GM12872 (cell line): Measurements from ENCODE around the gene SRM.

Experiments used
- CTCF ChIP-seq: IDR thresholded peaks from 3 replicates; pipeline ENCODE4 v1.5.1; 2011; ENCODE audit warnings: low read depth, mild to moderate bottlenecking, low read length, moderate library complexity; ENCODE audit not compliant: insufficient read depth

The SRM gene

GRCh38 chr1:11058595-11059154 is 1.1 kb downstream of the SRM start:
- TF ChIP-seq CTCF = no peak

DNA sequence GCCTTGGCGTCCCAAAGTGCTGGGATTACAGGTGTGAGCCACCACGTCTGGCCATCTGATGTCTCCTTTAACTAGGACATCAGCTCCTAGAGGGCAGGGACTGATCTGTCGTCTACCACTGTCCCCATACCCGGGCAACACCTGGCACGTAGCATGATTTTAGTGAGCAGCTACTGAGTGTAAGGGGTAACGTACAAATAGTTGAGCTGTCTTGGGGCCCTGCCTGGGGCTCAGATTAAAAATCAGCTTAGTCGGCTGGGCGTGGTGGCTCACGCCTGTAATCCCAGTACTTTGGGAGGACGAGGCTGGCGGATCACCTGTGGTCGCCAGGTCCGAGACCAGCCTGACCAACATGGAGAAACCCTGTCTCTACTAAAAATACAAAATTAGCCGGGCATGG is 1.8 kb downstream of the SRM start:
- no peak for TF ChIP-seq CTCF

DNA sequence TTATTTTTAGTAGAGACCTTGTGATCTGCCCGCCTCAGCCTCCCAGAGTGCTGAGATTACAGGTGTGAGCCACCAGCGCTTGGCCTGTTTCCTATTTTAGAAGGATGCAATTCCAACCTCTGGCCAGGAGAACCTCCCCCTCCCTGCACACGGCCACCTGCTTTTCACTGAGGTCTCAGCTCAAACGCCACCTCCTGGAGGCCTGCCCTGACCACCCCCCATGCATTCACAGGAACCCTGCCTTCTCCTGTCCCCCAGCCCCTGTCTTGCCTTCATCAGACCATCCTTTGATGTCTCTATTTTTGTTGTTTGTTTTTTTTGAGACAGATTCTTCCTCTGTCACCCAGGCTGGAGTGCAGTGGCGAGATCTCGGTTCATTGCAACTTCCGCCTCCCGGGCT is 2.3 kb downstream of the SRM start:
- TF ChIP-seq CTCF = no peak

- no peak for TF ChIP-seq CTCF
Measured at GRCh38 chr1:11056504-11056903, 3.3 kb downstream of the SRM start.

GRCh38 chr1:11055676-11056075 is 4.1 kb downstream of the SRM start:
- TF ChIP-seq CTCF = no peak

DNA sequence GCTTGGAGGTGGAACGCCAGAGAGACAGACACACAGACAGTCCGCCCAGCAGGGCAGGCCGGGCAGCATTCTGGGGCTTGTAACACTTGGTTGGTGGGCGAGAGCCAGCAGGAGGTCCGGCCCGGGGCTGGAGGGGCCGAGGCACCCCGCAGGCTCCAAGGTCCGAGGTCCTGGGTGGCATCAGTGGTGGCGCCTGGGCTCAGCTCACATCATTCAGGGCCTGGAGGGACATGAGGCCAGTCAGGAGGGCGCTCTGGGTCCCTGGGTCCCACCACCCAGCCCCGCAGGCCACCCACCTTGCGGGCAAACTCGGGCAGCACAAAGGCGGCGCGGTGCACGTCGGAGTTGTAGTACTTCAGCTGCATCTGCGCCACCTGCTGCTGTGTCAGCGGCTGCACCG is 5.2 kb downstream of the SRM start:
- TF ChIP-seq CTCF = no peak

- no peak for TF ChIP-seq CTCF
Measured at GRCh38 chr1:11054181-11054580, 5.6 kb downstream of the SRM start.

DNA sequence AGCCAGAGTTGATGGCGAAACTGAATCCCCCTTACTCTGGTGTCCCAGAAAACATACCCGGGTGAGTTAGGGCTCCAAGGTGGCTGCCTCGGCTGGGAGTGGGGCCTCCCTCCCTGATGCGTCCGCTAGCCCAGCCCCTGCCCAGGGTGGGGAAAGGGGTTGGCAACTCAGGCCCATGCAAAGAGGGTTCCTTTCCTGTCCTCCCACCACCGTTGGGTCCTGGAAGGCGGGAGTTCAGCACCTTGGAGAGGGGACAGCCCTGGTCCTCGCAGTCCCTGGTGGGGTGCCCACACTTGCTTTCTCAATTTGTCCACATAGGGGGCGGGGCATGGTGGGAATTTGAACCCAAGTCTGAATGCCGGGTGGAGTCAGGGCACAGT is 6.1 kb downstream of the SRM start:
- TF ChIP-seq CTCF = no peak
